Natural killer cell (primary cell): ENCODE measurements around the gene PMFBP1. TPM values are rescaled to one million over a fixed set of nuclear protein-coding genes. Genes with fewer than 3 reads are reported as not detected.

Experiments
- ATAC-seq, 3 donors: fragments of 150-1000 bp in 2 of 3; fragments of 200-7000 bp in 1 of 3; cut with Tn5 transposase; 1 replicate in 1 of 3; 2 replicates in 2 of 3; pipeline ENCODE4 v1.10.0; 2021; ENCODE audit warnings: mild to moderate bottlenecking in 2 of 3, moderate library complexity in 2 of 3
- DNase-seq, 2 donors: peaks; one replicate each; pipeline versions ENCODE4 v3.0.0 to v3.0.0-alpha.2; 2013 to 2021; ENCODE audit warnings: mixed read lengths in 1 of 2
- H3K27ac ChIP-seq: one replicate; pipeline ENCODE4 v1.5.1; 2013; ENCODE audit warnings: mild to moderate bottlenecking, low read length
- H3K27me3 ChIP-seq: one replicate; pipeline ENCODE4 v1.6.1; 2013; ENCODE audit warnings: low read length; ENCODE audit not compliant: control insufficient read depth, insufficient read depth
- H3K36me3 ChIP-seq: one replicate; pipeline ENCODE4 v1.6.1; 2013; ENCODE audit warnings: low read length; ENCODE audit not compliant: control insufficient read depth, insufficient read depth
- H3K4me1 ChIP-seq: one replicate; pipeline ENCODE4 v1.6.1; 2013; ENCODE audit warnings: low read length; ENCODE audit not compliant: control insufficient read depth, insufficient read depth
- H3K4me3 ChIP-seq: one replicate; pipeline ENCODE4 v1.5.1; 2013; ENCODE audit warnings: low read length
- H3K9me3 ChIP-seq: one replicate; pipeline ENCODE4 v1.6.1; 2013; ENCODE audit warnings: low read length; ENCODE audit not compliant: control insufficient read depth, insufficient read depth
- H3K27ac Mint-ChIP-seq, 2 donors: one replicate each; pipeline ENCODE4 v1.8.0; 2022; ENCODE audit warnings: mild to moderate bottlenecking in 2 of 2, mixed read lengths in 2 of 2, moderate library complexity in 1 of 2
- H3K27me3 Mint-ChIP-seq, 2 donors: one replicate each; pipeline ENCODE4 v1.8.0; 2022; ENCODE audit warnings: low read depth in 2 of 2, mixed read lengths in 2 of 2
- H3K36me3 Mint-ChIP-seq: one replicate; pipeline ENCODE4 v1.8.0; 2022; ENCODE audit warnings: mixed read lengths
- H3K4me1 Mint-ChIP-seq, 2 donors: one replicate each; pipeline ENCODE4 v1.8.0; 2022; ENCODE audit warnings: mixed read lengths in 2 of 2
- H3K4me3 Mint-ChIP-seq: one replicate; pipeline ENCODE4 v1.8.0; 2022; ENCODE audit warnings: mild to moderate bottlenecking, moderate library complexity, mixed read lengths
- H3K9me3 Mint-ChIP-seq, 2 donors: one replicate each; pipeline ENCODE4 v1.8.0; 2022; ENCODE audit warnings: mixed read lengths in 2 of 2
- CTCF ChIP-seq: fragments of 200-600 bp; IDR thresholded peaks from one replicate; pipeline ENCODE4 v1.8.0; 2022; ENCODE audit warnings: antibody characterized with exemption
- WGBS: methylation state at CpG from one replicate; pipeline ENCODE4 v1.1.7; 2013; ENCODE audit warnings: missing lambda C conversion rate; ENCODE audit not compliant: insufficient coverage; 5-methylcytosine and 5-hydroxymethylcytosine counted together
- intact Hi-C: fragments of 100-400 bp; cut with micrococcal nuclease; formaldehyde crosslinking; loops from one replicate; pipeline ENCODE4 v1.14.2; 2022
- total RNA-seq, 4 donors: library from RNA; stranded (reverse); fragments of 120-200 nt in 1 of 4; gene quantifications; one replicate each; pipeline versions ENCODE4 v1.2.3 to v1.2.4, GENCODE V29; 2013 to 2022

PMFBP1 gene
- total RNA-seq, 3 donors from 2014 or later (not counting 1 experiment from before 2014, with no cell fraction given): 0.68 to 1.2 (median 0.99) TPM

DNA sequence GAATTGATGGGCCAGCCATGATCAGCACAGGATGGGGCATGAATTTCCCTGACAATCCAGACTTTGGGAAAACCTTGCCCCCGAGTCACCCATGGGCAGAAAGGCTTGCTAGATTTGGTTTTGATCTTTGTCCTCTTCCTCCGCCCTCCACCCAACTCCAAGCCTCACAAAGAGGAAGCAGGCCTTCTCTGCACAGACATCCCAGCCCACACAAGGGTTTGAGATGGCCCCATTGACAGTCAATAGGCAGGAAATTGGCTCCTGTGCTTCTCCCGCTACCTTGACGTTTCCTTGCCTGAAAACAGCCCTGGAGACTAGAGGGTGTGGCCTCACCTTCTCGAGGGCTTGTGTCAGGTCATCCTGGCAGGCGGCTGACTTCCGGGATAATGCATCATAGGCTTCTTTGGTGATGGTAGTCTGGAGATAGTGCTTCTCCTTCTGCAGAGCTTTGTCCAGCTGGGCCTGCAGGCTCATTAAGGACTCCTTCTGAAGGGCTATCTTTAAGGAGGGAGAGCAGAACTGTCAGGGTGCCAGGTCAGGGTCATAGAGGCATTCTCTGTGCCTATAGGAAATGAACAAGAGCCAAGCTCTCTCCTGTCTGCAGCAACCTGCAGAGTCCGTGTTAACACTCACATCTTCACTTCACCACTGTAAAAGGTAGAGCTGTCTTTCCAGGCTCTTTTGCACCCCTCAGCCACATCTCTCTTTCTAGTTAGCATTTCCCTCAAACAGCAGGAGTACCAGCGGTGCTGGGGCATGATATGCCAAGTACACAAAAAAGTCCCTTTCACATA, 46.1 kb downstream of the PMFBP1 start:
- no peaks in the 10 kb centered on the region for H3K4me1 ChIP-seq
- no peak overlapping the region for H3K4me3 ChIP-seq
- no peaks in the 10 kb centered on the region for H3K27me3 Mint-ChIP-seq
- 73% methylated on average over 9 of the region's 9 CpGs for WGBS
- no peaks in the 10 kb centered on the region for H3K36me3 Mint-ChIP-seq
- no peaks in the 10 kb centered on the region for H3K4me1 Mint-ChIP-seq
- H3K27ac ChIP-seq: no peak overlapping the region
- DNase-seq: no peak
- no peak for TF ChIP-seq CTCF
- no peak for ATAC-seq
- no peaks in the 10 kb centered on the region for H3K36me3 ChIP-seq
- intact Hi-C loops: loop anchor here (2.0 kb wide), 1 partner anchor 341 kb away; no protein-coding TSS in a partner anchor
- no peak overlapping the region for H3K4me3 Mint-ChIP-seq
- H3K9me3 Mint-ChIP-seq: no peaks in the 10 kb centered on the region
- no peaks in the 10 kb centered on the region for H3K27me3 ChIP-seq
- no peak overlapping the region for H3K27ac Mint-ChIP-seq
- no peaks in the 10 kb centered on the region for H3K9me3 ChIP-seq

DNA sequence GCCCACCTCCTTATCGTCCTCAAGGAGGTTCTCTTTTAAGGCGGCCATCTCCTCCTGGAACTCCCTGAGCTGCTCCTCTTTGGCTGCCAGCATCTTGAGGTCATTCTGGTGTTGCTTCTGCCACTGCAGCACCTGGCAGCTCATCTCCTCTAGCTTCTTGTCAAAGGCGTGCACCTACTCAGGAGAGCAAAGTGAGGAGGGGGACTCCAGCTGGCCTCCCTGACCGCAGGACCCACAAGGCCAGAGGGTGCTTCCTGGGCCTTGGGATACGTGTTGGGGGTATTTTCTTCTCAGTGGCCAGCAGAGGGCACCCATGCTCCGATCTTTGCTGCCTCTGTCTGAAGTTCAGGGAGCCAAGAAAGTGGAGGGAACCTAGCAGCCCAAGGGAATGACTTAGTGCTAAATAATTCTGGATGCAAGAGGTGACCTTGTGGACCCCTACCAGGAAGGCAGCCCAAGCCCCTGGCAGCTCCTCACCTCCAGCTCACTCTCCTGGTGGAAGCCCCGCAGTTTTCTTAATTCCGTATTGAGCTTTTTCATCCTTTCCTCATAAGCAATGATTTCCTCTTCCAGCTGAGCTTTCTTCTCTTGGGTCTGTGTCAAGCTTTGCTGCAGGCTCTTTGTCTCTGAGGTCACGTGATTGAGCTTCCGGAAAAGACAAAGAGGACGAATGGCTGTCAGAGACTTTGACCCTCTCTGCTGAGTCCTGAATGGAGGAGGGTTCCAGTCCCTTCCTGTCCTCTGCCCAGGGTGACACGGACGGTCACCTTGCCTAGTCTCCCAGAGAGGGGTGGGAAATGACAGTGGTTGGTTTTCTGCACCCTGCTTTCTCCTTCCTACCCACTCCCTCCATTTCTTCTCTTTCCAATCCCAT, 47.0 kb downstream of the PMFBP1 start:
- peak; percentile 54 to 78 for DNase-seq
- Histone ChIP-seq H3K4me1 (no peaks in the 10 kb centered on the region), H3K27me3 (no peaks in the 10 kb centered on the region), H3K9me3 (no peaks in the 10 kb centered on the region), H3K27ac (no peak overlapping the region), H3K36me3 (no peaks in the 10 kb centered on the region), H3K4me3 (no peak overlapping the region)
- H3K27me3 Mint-ChIP-seq: no peaks in the 10 kb centered on the region
- H3K4me1 Mint-ChIP-seq: no peaks in the 10 kb centered on the region
- no peaks in the 10 kb centered on the region for H3K9me3 Mint-ChIP-seq
- ATAC-seq: peak; percentile 50 to 72 (median 58)
- intact Hi-C loops: loop anchor here (2.0 kb wide), 1 partner anchor 342 kb away; no protein-coding TSS in a partner anchor
- H3K4me3 Mint-ChIP-seq: no peak overlapping the region
- no peaks in the 10 kb centered on the region for H3K36me3 Mint-ChIP-seq
- no peak overlapping the region for H3K27ac Mint-ChIP-seq
- 47% methylated on average over 11 of the region's 13 CpGs for WGBS
- TF ChIP-seq CTCF: peak; percentile 81

DNA sequence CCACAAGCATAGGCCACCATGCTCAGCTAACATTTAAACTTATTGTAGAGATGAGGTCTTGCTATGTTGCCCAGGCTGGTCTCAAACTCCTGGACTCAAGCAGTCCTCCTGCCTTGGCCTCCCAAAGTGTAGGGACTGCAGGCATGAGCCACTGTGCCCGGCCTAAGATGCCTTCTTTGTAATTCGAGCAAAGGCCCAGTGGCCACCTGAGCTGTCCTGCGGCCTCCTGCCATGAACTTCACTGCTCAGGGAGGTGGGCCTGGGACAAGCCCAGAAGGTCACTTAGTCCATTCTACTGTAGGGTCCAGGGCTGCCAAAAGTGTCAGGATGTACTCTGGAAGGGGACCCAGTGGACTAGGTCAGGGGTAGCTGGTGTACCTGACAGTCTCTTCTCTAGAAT, 47.8 kb downstream of the PMFBP1 start:
- Histone ChIP-seq H3K27ac (no peak overlapping the region), H3K4me1 (no peaks in the 10 kb centered on the region), H3K9me3 (no peaks in the 10 kb centered on the region), H3K36me3 (no peaks in the 10 kb centered on the region), H3K4me3 (no peak overlapping the region), H3K27me3 (no peaks in the 10 kb centered on the region)
- H3K4me1 Mint-ChIP-seq: no peaks in the 10 kb centered on the region
- H3K9me3 Mint-ChIP-seq: no peaks in the 10 kb centered on the region
- intact Hi-C loops: loop anchor here (2.0 kb wide), 1 partner anchor 343 kb away; no protein-coding TSS in a partner anchor
- no peak overlapping the region for H3K4me3 Mint-ChIP-seq
- WGBS: over 99% methylated on average over 3 of the region's 3 CpGs
- TF ChIP-seq CTCF: no peak
- no peaks in the 10 kb centered on the region for H3K36me3 Mint-ChIP-seq
- no peak overlapping the region for H3K27ac Mint-ChIP-seq
- H3K27me3 Mint-ChIP-seq: no peaks in the 10 kb centered on the region
- no peak for ATAC-seq
- DNase-seq: no peak
